ENCODE results near the gene FOXD1. TPM values are rescaled to one million over a fixed set of nuclear protein-coding genes. Genes with fewer than 3 reads are reported as not detected.
A peak's percentile ranks its signal among the peaks of the same experiment; 100 is the strongest.

FOXD1 gene
- total and polyA plus RNA-seq, 9 of the 15 experiments (the other 6 are each of a cell fraction or from before 2014, with no cell fraction given): 0.03 to 0.40 (median 0.10) TPM; not detected in 4

GRCh38 chr5:73488806-73489205, 40.2 kb upstream of the FOXD1 start (continued):
- TF ChIP-seq CEBPB (tag; IDR thresholded peaks at IDR 0.05) (peak; percentile 93), NFIC (IDR thresholded peaks at IDR 0.05) (peak; percentile 63), NFRKB (IDR thresholded peaks at IDR 0.05; ENCODE audit: low read depth) (no peak), CBFA2T3 (IDR thresholded peaks at IDR 0.05) (peak; percentile 94), KDM1A (IDR thresholded peaks at IDR 0.05) (peak; percentile 70 to 74; a peak in 2 of 4 replicates), DACH1 (IDR thresholded peaks at IDR 0.05; ENCODE audit: partially characterized antibody) (peak; percentile 76), ADNP (tag; IDR thresholded peaks at IDR 0.05) (peak; percentile 40; the same call in 1 of the 2 replicates), EP400 (IDR thresholded peaks at IDR 0.05) (0 out of 2 replicates have a peak, but pooled peaks have one; percentile 31), COPS2 (conservative IDR thresholded peaks at IDR 0.05) (no peak), MTA1 (IDR thresholded peaks at IDR 0.05; ENCODE audit: borderline replicate concordance) (peak; percentile 32; the same call in 1 of the 2 replicates), MTA3 (IDR thresholded peaks at IDR 0.05; ENCODE audit: borderline replicate concordance) (0 out of 2 replicates have a peak, but pooled peaks have one; percentile 38), ID3 (CRISPR knock-in tag; IDR thresholded peaks at IDR 0.05) (no peak), ID3 (tag; IDR thresholded peaks at IDR 0.05) (no peak), ZKSCAN8 (CRISPR knock-in tag; IDR thresholded peaks at IDR 0.05) (peak; percentile 61; the same call in 1 of the 2 replicates), HDAC3 (IDR thresholded peaks at IDR 0.05; ENCODE audit: borderline replicate concordance, partially characterized antibody) (peak; percentile 45), CBX5 (IDR thresholded peaks at IDR 0.05; ENCODE audit: borderline replicate concordance, low read depth) (no peak), MNT (conservative IDR thresholded peaks at IDR 0.05) (no peak), HDGF (IDR thresholded peaks at IDR 0.05) (no peak), TBL1XR1 (IDR thresholded peaks at IDR 0.05; ENCODE audit: low read length in 2 of 2) (peak in 1 of 2 experiments; percentile 58; a peak in 2 of 4 replicates), FOXA1 (IDR thresholded peaks at IDR 0.05; ENCODE audit: borderline replicate concordance) (no peak), SMARCA4 (IDR thresholded peaks at IDR 0.05) (peak; percentile 89), HDAC2 (IDR thresholded peaks at IDR 0.05) (peak; percentile 66; the same call in 1 of the 2 replicates), ZSCAN29 (IDR thresholded peaks at IDR 0.05) (0 out of 2 replicates have a peak, but pooled peaks have one; percentile 64), BACH1 (tag; IDR thresholded peaks at IDR 0.05) (no peak), NRF1 (conservative IDR thresholded peaks at IDR 0.05 in 1 of 2, IDR thresholded peaks at IDR 0.05 in 1 of 2) (0 out of 4 replicates have a peak, but pooled peaks of 1 of the 2 experiments have one; percentile 20), BCL6 (CRISPR knock-in tag; IDR thresholded peaks at IDR 0.05) (no peak), ZNF639 (CRISPR knock-in tag; conservative IDR thresholded peaks at IDR 0.05 in 1 of 2, IDR thresholded peaks at IDR 0.05 in 1 of 2) (0 out of 4 replicates have a peak, but pooled peaks of 1 of the 2 experiments have one; percentile 28), RFX5 (IDR thresholded peaks at IDR 0.05; ENCODE audit: low read depth, low read length) (no peak)

Measured in K562 (cell line).